HS-5 (cell line): ENCODE measurements around the gene CRIM1.
A peak's percentile ranks its signal among the peaks of the same experiment; 100 is the strongest.

Experiments used
- DNase-seq: peaks from one replicate; pipeline ENCODE4 v3.0.0-alpha.2; 2012; ENCODE audit warnings: low read depth

The CRIM1 gene

GRCh38 chr2:36425608-36426355 lies 70.2 kb downstream of the CRIM1 start:
- DNase-seq = no peak

- DNase-seq = no peak
Measured at GRCh38 chr2:36427790-36428243, 72.2 kb downstream of the CRIM1 start.

DNA sequence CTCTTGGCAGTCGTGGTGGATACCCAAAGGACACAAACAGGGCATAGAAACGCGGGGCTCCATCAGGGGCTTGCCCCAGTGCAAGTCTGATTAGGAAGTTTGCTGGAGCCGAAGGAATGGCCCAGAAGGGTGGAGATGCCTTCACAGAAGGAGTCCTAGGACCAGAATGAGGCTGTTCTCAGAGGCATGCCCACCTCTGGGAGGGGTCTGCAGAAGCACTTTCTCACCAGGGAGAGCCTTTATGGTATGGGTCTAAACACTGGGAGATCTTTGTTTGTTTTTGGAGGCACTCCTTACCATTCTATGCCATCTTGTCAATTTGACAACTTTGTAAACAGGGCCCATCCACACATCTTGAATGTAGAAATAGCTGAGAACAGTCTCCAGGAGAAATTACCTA lies 75.0 kb downstream of the CRIM1 start:
- DNase-seq = no peak

GRCh38 chr2:36432479-36432878 lies 76.9 kb downstream of the CRIM1 start:
- no peak for DNase-seq

DNA sequence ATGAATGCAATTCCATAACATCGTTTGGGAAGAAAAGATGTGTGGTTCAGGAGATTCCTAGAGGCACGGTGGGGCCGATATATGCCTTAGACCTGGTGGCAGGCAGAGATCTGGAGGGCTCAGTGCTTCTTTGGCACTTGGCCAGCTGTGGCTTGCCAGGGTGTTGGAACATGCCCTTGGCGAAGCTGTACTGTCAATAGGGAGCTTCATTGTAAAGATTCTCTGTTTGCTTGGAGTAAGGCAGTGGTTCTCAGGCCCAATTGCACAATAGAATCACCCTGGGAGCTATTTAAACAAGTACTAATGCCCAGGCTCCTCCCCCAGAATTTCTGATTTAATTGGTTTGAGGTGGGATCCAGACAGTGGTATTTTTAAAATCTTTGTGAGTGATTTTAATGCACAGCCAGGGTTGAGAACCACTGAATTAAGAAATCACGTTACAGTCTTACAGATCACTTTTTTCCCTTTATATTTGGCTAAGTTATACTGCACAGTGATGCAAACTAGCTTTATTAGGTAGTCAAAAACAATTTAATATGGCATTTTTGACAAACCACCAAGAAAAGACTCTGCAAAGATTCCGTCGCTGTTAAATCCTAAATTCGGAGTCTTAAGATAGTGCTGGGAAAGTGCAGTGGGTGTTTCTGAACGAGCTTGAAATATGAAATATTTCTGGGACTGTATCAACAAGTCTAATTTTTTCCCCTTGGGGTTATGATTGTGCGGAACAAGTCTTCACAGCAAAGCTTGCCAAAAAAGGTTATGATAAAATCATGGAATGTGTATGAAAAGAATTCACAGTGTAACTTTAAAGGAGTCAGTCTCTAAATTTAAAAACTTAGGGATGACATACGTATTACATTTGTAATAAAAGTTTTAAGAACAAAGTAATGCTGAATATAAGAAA lies 78.0 kb downstream of the CRIM1 start:
- no peak for DNase-seq

GRCh38 chr2:36438449-36438977 lies 82.9 kb downstream of the CRIM1 start:
- peak; percentile 99 for DNase-seq

GRCh38 chr2:36439084-36439483 lies 83.5 kb downstream of the CRIM1 start:
- no peak for DNase-seq

- DNase-seq = no peak
Measured at GRCh38 chr2:36441065-36441625, 85.6 kb downstream of the CRIM1 start.

DNA sequence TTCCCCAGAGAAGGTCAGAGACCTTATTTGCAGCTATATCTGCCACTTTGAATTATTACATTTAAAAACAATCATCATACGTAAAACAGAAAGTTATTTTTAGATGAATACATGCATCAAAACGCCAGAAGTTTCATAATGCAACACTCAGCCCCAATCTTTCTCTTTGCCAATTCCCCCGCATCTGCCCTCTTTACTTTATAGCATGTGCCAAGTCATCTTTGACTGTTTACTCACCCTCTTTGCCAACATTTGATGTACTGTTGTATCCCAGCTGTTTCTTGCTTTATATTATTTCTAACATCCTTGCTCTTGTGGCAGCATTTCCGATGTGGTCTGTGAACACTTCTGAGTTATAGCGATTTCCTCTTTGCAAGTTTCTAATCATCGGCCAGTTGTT lies 86.2 kb downstream of the CRIM1 start:
- peak; percentile 63 for DNase-seq

GRCh38 chr2:36444216-36444936 lies 88.8 kb downstream of the CRIM1 start:
- no peak for DNase-seq

DNA sequence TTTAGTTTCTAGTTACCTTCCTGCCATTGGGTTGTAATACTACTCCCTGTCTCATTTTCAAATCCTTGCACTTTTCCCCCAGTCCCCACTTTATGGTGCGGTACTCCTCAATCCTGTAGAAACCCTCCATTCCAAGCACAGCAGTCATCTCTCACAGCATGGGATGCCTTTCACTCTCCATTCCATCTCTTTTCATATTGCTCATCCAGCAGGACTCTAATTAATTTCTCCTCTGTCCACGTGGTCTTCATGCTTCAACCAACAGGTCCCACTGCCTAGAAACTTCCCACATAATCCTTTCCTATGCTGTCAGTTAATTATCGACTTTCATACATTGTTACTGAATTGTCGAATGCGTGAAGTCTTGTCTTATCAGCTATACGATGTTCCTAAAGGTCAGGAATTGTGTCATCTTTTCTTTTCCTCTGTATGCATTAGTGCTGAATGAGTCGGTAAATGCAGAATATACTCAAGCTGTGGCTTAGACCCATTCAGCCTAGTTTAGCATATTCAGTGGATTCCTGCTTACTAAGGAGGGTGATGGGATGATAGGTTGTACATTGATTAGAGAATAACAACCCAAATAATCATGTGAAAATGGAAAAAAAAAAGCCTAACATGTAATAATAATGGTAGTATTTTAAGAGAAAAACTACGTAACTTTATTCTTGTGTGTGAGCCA lies 89.7 kb downstream of the CRIM1 start:
- no peak for DNase-seq

DNA sequence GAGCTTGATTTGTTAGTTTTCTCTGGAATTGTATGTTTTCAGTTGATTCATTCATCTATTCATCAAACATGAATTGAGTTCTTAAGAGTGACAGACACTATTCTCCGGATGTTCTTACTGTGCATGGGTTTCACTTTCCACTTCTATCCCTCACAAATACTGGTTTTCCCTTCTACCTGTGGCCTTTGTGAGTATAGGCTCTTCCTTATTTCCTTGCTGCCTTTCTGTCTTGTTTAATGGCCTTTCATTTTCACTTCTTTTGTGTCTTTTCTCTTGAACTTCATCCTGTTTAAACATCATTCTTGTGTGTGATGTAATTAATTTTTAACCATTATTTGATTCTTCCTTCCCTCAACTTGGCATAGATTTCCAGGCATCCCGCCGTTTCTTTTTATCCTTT lies 90.7 kb downstream of the CRIM1 start:
- DNase-seq = no peak

DNA sequence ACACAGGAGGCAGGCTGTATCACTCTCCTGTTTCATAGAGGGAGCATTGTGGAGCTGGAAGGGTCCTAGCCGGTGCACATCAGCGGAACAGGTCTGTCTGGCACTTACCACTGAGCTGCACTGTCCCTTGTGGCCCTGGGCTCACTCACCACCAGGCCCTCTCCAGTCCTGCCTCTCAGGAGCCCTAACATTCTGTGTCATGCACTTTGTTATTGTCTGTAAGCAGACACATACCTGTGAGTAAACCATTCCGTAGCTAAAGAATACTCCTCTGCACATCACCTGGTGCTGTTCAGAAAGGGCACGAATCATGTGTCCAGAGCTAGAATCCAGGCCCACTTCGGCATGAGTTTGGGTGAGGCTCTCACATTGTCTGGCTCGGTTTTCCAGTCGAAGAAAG lies 93.6 kb downstream of the CRIM1 start:
- DNase-seq = no peak

DNA sequence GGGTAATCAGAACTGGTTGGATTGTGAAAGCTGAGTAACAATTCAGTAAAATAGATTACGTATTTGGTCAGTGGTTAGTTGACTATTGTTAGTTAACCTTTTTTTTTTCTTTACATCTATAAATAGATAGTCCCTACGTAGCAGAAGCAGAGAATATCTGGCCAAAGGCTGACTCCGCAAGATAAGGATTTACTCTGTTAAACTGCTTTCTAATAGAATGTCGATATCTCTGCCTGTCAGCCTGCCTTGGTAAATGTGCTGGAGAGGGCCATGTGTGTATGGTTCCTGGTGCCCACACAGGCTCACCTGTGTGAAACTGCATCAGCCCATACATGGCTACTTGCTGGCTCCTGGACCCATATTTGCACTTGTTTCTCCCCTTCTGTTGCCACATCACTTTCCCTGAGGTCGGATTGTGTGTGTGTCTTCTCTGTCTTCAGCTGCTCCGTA lies 94.4 kb downstream of the CRIM1 start:
- DNase-seq = no peak

DNA sequence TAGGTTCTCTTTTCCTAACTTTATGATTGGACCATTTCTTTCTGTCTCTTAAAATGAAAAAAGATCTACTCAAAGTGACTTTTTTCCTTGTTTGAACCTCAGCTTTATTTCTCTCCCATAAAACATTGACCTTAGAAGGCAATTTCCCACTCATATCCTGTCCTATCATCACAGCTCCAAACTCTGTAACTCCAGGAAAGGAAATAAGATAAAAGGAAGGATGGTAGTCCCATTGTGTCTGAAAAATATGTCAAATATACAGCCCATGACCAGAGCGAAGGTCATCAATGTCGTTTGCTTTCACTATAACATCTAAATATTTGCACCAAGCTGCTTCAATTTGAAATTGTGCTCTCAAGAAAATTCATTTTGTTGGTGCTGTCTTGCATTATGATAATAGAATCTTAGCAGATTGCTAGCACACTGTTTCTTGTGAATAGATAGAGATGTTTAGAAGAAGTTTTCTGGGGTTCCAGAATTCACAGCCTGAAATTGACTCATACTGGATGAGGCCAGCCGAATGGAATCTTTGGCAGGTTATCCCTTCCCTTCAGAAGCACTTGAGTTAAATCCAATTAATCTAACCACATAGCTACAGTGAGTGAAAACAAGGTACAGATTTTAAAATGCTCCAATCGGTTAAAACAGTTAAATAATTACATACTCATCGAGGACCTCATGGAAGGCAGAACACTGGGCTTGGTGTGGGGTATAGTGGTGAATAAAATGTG lies 95.1 kb downstream of the CRIM1 start:
- no peak for DNase-seq

- DNase-seq = no peak
Measured at GRCh38 chr2:36451512-36451911, 95.9 kb downstream of the CRIM1 start.

DNA sequence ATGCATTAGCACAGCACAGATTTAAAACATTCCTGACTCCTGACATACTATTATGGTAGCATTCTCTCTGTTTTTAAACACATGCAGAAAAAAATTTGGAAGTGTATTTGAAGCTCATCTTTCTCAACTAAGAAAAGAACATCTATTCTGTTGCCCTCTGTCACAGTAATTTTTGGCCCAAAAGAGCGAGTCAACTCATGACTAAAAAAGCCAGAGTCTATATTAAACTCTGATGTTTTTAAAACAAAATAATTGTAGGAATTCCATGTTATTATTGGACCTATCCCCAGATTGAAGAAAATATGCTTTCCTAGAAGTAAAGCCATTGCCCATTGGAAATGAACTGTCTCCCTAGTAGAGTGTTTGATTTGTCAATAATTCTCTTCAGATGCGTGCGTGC lies 96.7 kb downstream of the CRIM1 start:
- no peak for DNase-seq

GRCh38 chr2:36453652-36454051 lies 98.1 kb downstream of the CRIM1 start:
- no peak for DNase-seq

- DNase-seq = no peak
Measured at GRCh38 chr2:36455011-36455410, 99.4 kb downstream of the CRIM1 start.

DNA sequence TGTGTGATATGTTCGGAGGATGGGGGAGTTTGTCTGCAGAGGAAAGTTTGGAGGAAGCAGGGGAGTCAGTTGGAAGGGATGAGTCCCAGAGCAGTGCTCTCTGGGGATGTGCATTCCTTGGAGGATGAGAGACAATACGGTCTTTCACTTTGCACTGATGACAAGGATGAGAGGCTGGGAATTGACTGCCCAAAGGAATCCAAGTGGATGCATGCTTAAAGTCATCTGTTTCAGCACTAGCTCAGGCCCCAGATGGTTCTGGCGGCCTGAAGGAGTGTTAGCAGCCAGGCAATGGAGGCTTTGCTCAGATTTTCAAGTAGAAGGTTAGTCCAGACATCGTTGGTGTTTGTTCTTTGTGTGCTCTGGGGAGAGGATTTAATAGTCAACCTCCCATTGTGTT lies 100.2 kb downstream of the CRIM1 start:
- no peak for DNase-seq
